GM19025 (cell line): ENCODE results near the gene FCHSD2.

ENCODE experiments used
- ATAC-seq: cut with Tn5 transposase; IDR thresholded peaks from one replicate; pipeline ENCODE4 v1.9.1; 2021; ENCODE audit warnings: mild to moderate bottlenecking, low read depth, moderate library complexity; ENCODE audit not compliant: unreplicated experiment

FCHSD2 gene

GRCh38 chr11:73019449-73019848, 122.7 kb downstream of the FCHSD2 start:
- no peak for ATAC-seq

- ATAC-seq, result no peak
Measured at GRCh38 chr11:73018856-73019255, 123.3 kb downstream of the FCHSD2 start.

GRCh38 chr11:73017024-73017751, 124.9 kb downstream of the FCHSD2 start:
- ATAC-seq, result no peak

- ATAC-seq, result no peak
Measured at GRCh38 chr11:73013021-73013420, 129.1 kb downstream of the FCHSD2 start.

GRCh38 chr11:73012121-73012863, 129.8 kb downstream of the FCHSD2 start:
- ATAC-seq, result no peak

GRCh38 chr11:73011126-73011817, 130.8 kb downstream of the FCHSD2 start:
- ATAC-seq, result no peak

GRCh38 chr11:73009972-73010371, 132.1 kb downstream of the FCHSD2 start:
- ATAC-seq, result no peak

- ATAC-seq, result no peak
Measured at GRCh38 chr11:73004088-73004487, 138.0 kb downstream of the FCHSD2 start.

GRCh38 chr11:73003088-73003487, 139.0 kb downstream of the FCHSD2 start:
- ATAC-seq, result no peak

- ATAC-seq, result no peak
Measured at GRCh38 chr11:73002214-73002613, 139.9 kb downstream of the FCHSD2 start.

- ATAC-seq, result no peak
Measured at GRCh38 chr11:73001615-73002014, 140.5 kb downstream of the FCHSD2 start.

GRCh38 chr11:72998676-72999075, 143.4 kb downstream of the FCHSD2 start:
- ATAC-seq, result no peak

- ATAC-seq, result no peak
Measured at GRCh38 chr11:72996959-72997358, 145.2 kb downstream of the FCHSD2 start.

- no peak for ATAC-seq
Measured at GRCh38 chr11:72989727-72990126, 152.4 kb downstream of the FCHSD2 start.

- ATAC-seq, result no peak
Measured at GRCh38 chr11:72988821-72989220, 153.3 kb downstream of the FCHSD2 start.

GRCh38 chr11:72985645-72986044, 156.5 kb downstream of the FCHSD2 start:
- ATAC-seq, result no peak

GRCh38 chr11:72984453-72985077, 157.6 kb downstream of the FCHSD2 start:
- no peak for ATAC-seq

GRCh38 chr11:72983560-72983959, 158.6 kb downstream of the FCHSD2 start:
- ATAC-seq, result no peak

- no peak for ATAC-seq
Measured at GRCh38 chr11:72981971-72982685, 160.0 kb downstream of the FCHSD2 start.

- no peak for ATAC-seq
Measured at GRCh38 chr11:72981080-72981479, 161.0 kb downstream of the FCHSD2 start.
